Testis (tissue), 3 donors: ENCODE measurements around the gene LSM14A. TPM values are rescaled to one million over a fixed set of nuclear protein-coding genes. Genes with fewer than 3 reads are reported as not detected.
A peak's percentile ranks its signal among the peaks of the same experiment; 100 is the strongest.

ENCODE experiments used
- DNase-seq: peaks from one replicate; pipeline ENCODE4 v3.0.0-alpha.2; 2019
- H3K27ac ChIP-seq, 2 donors: fragments of 200-600 bp; sonication (generic); one replicate each; pipeline ENCODE4 v1.5.1; 2019
- H3K27me3 ChIP-seq: fragments of 200-600 bp; sonication (generic); one replicate; pipeline ENCODE4 v1.5.1; 2019
- H3K36me3 ChIP-seq: fragments of 200-600 bp; sonication (generic); one replicate; pipeline ENCODE4 v1.5.1; 2017; ENCODE audit warnings: low read depth; ENCODE audit errors: missing control alignments
- H3K4me1 ChIP-seq: fragments of 200-600 bp; sonication (generic); one replicate; pipeline ENCODE4 v1.5.1; 2019
- H3K4me3 ChIP-seq, 2 donors: fragments of 200-600 bp; sonication (generic); one replicate each; pipeline ENCODE4 v1.5.1; 2017 to 2019
- H3K9me3 ChIP-seq: fragments of 200-600 bp; sonication (generic); one replicate; pipeline ENCODE4 v1.5.1; 2017
- CTCF ChIP-seq, 3 experiments: fragments of 450-650 bp in 2 of 3; fragments of 200-600 bp in 1 of 3; sonication (generic) in 1 of 3; IDR thresholded peaks; one replicate each; pipeline ENCODE4 v1.5.1; 2016 to 2019; ENCODE audit warnings: antibody characterized with exemption in 3 of 3, mild to moderate bottlenecking in 2 of 3, moderate library complexity in 1 of 3
- POLR2A ChIP-seq: fragments of 450-650 bp; IDR thresholded peaks from one replicate; pipeline ENCODE4 v1.6.1; 2017; ENCODE audit warnings: antibody characterized with exemption, mild to moderate bottlenecking, moderate library complexity
- WGBS, 2 donors: methylation state at CpG; one replicate each; pipeline ENCODE4 v1.1.5; 2018; 5-methylcytosine and 5-hydroxymethylcytosine counted together
- intact Hi-C: fragments of 100-400 bp; cut with DNase I; formaldehyde crosslinking; loops from one replicate; pipeline ENCODE4 v1.15.1; 2023; ENCODE audit warnings: low total_unique reads
- polyA plus RNA-seq: library from polyadenylated mRNA; stranded (reverse); fragments of 350-450 nt; fragmentation: Illumina TruSeq; extraction: RNeasy Lipid Tissue Mini Kit (QIAGEN cat#74804); gene quantifications from one replicate; pipeline ENCODE4 v1.2.3, GENCODE V29; 2014; ENCODE audit warnings: low read depth, low replicate concordance; ENCODE audit not compliant: insufficient read depth
- total RNA-seq, 2 donors: library from RNA; depleted of rRNA; stranded (reverse); fragments of >200 nt; gene quantifications; one replicate each; pipeline ENCODE4 v1.2.3, GENCODE V29; 2016

LSM14A gene
- total and polyA plus RNA-seq, 3 donors from 2014 or later = 122 to 192 (median 174) TPM

GRCh38 chr19:34274827-34275625 is 102.7 kb downstream of the LSM14A start:
- no peak for DNase-seq
- TF ChIP-seq POLR2A (no peak), CTCF (IDR thresholded peaks at IDR 0.05) (no peak)
- Histone ChIP-seq H3K9me3 (no peaks in the 10 kb centered on the region), H3K36me3 (no peaks in the 10 kb centered on the region), H3K27ac (peak overlapping the region in 1 of 2 donors; percentile 5), H3K4me3 (no peak overlapping the region), H3K27me3 (no peaks in the 10 kb centered on the region), H3K4me1 (peaks cover 8% of the 10 kb centered on the region)
- 37 to 42% methylated on average over 4 of the region's 4 CpGs for WGBS, 2 donors
- intact Hi-C loops = no loop called here

- no peak overlapping the region for H3K27ac ChIP-seq
- H3K36me3 ChIP-seq = no peaks in the 10 kb centered on the region
- DNase-seq = no peak
- TF ChIP-seq CTCF (IDR thresholded peaks at IDR 0.05) = no peak
- H3K4me1 ChIP-seq = peaks cover 1% of the 10 kb centered on the region
- no peaks in the 10 kb centered on the region for H3K27me3 ChIP-seq
- H3K9me3 ChIP-seq = no peaks in the 10 kb centered on the region
- 94 to 100% methylated on average over 1 of the region's 1 CpG for WGBS, 2 donors
- intact Hi-C loops = no loop called here
- H3K4me3 ChIP-seq = no peak overlapping the region
Measured at GRCh38 chr19:34275705-34276104, 103.4 kb downstream of the LSM14A start.

GRCh38 chr19:34276614-34277013 is 104.3 kb downstream of the LSM14A start:
- no peaks in the 10 kb centered on the region for H3K27me3 ChIP-seq
- WGBS, 2 donors = 72 to 81% methylated on average over 4 of the region's 4 CpGs
- TF ChIP-seq CTCF (IDR thresholded peaks at IDR 0.05) (no peak), POLR2A (no peak)
- no peaks in the 10 kb centered on the region for H3K9me3 ChIP-seq
- peak; percentile 39 for DNase-seq
- H3K4me3 ChIP-seq = no peak overlapping the region
- intact Hi-C loops = no loop called here
- no peak overlapping the region for H3K27ac ChIP-seq
- H3K4me1 ChIP-seq = no peaks in the 10 kb centered on the region
- no peaks in the 10 kb centered on the region for H3K36me3 ChIP-seq

- intact Hi-C loops = no loop called here
- no peaks in the 10 kb centered on the region for H3K9me3 ChIP-seq
- DNase-seq = no peak
- no peaks in the 10 kb centered on the region for H3K36me3 ChIP-seq
- H3K27me3 ChIP-seq = no peaks in the 10 kb centered on the region
- H3K4me3 ChIP-seq = no peak overlapping the region
- no peak for TF ChIP-seq CTCF (IDR thresholded peaks at IDR 0.05)
- no peak for TF ChIP-seq POLR2A
- H3K4me1 ChIP-seq = no peaks in the 10 kb centered on the region
- 76 to 81% methylated on average over 4 of the region's 4 CpGs for WGBS, 2 donors
- H3K27ac ChIP-seq = no peak overlapping the region
Measured at GRCh38 chr19:34277244-34277643, 104.9 kb downstream of the LSM14A start.

- Histone ChIP-seq H3K36me3 (no peaks in the 10 kb centered on the region), H3K27me3 (no peaks in the 10 kb centered on the region), H3K4me1 (no peaks in the 10 kb centered on the region), H3K4me3 (no peak overlapping the region), H3K27ac (no peak overlapping the region), H3K9me3 (no peaks in the 10 kb centered on the region)
- WGBS, 2 donors = 93 to 97% methylated on average over 4 of the region's 4 CpGs
- DNase-seq = no peak
- intact Hi-C loops = no loop called here
- TF ChIP-seq CTCF (IDR thresholded peaks at IDR 0.05) (no peak), POLR2A (no peak)
Measured at GRCh38 chr19:34278783-34279182, 106.5 kb downstream of the LSM14A start.
